KBM-7 (cell line): Measurements from ENCODE around the gene CHRNA4.
"Not testable (repeated sequence)": the region's sequence is repeated elsewhere in the genome, so short reads cannot be mapped to it uniquely, and the experiment has no call there.

Experiments
- DNase-seq: peaks from one replicate; pipeline ENCODE4 v3.0.0-alpha.2; 2015
- in situ Hi-C: fragments of 300-500 bp; cut with MboI; formaldehyde crosslinking; loops from 2 replicates; pipeline ENCODE4 v1.14.3; 2020; ENCODE audit warnings: low sequenced_read_pairs, low pct_unique_long_range_greater_than_20kb, mixed read lengths

CHRNA4 gene

DNA sequence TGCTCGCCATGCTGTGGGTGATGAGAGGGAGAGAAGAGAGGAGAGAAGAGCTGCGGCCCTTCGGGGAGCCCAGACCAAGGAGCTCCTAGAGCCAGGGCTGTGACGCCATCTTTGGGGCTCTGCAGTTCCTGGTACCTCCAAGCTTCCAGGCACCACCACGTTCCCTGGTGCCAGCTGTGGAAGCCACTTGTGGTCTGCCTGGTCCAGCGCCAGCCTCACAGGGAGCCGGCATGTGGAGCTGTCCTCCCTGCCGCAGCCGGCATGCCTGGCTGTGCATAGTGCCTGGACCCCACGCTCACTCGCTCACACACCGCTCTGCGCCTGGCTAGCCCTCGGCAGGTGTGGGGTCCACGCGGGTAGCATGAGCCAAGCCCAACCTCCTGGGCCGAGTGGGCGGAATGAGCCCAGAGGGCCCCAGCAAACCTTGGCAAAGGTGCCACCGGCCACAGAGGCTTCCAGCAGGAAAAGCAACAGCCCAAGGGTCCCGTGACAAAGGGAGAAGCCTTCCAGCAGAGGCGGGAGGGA, 19.3 kb upstream of the CHRNA4 start:
- in situ Hi-C loops = no loop called here

DNA sequence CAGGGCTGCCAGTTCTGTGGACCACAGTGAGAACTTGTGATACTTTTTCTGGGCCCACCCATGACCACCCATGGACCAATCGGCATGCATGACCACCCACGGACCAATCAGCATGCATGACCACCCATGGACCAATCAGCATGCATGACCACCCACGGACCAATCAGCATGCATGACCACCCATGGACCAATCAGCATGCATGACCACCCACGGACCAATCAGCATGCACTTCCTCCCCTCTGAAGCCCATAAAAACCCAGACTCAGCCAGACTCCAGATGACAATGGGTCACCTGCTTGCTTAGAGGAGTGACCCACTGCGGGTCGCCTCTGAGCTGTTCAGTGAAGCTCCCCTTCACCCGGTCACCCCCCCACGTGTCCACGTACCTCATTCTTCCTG, 18.7 kb upstream of the CHRNA4 start:
- DNase-seq, in situ Hi-C loops: not testable (repeated sequence)

More for the DNA sequence above, 19.3 kb upstream of the CHRNA4 start:
- no peak for DNase-seq

- in situ Hi-C loops = no loop called here
Measured at GRCh38 chr20:63379296-63379695, 18.1 kb upstream of the CHRNA4 start.

DNA sequence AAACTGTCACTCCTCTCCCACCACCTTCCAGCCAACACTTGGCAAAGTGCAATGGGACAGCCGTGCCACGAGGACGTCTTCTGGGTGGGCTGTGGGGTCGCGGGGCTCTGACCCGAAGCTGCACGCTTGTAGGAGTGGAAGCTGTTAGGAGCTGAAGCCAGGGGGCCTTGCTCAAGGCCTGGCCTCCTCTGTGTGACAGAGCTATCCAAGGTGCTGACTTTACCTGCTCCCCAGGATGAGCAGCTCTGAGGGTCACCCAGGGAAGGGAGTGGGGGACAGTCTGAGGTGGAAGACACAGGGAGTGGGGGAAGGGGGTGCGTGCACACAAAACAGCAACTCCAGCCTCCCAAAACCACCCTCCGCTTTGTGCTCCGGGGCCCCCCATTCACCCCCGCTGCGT, 17.5 kb upstream of the CHRNA4 start:
- DNase-seq = no peak
- in situ Hi-C loops = no loop called here

More at GRCh38 chr20:63379296-63379695, 18.1 kb upstream of the CHRNA4 start:
- DNase-seq = no peak

GRCh38 chr20:63377951-63378381, 16.8 kb upstream of the CHRNA4 start:
- no peak for DNase-seq
- in situ Hi-C loops = no loop called here

- in situ Hi-C loops = no loop called here
- no peak for DNase-seq
Measured at GRCh38 chr20:63377256-63377941, 16.2 kb upstream of the CHRNA4 start.

- in situ Hi-C loops = no loop called here
- no peak for DNase-seq
Measured at GRCh38 chr20:63376283-63377250, 15.4 kb upstream of the CHRNA4 start.

DNA sequence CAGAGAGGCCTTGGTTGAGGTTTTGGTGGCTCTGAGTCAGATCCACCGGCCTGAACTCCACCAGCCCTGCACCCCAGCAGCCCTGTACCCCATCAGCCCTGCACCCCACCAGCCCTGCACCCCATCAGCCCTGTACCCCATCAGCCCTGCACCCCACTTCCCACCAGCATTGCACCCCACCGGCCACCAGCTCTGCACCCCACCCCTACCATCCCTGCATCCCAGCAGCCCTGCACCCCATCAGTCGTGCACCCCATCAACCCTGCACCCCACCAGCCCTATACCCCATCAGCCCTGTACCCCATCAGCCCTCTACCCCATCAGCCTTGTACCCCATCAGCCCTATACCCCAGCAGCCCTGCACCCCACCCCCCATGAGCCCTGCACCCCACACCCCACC, 14.3 kb upstream of the CHRNA4 start:
- in situ Hi-C loops = no loop called here
- no peak for DNase-seq

- DNase-seq = no peak
- in situ Hi-C loops = no loop called here
Measured at GRCh38 chr20:63374504-63374903, 13.4 kb upstream of the CHRNA4 start.

- DNase-seq = no peak
- in situ Hi-C loops = no loop called here
Measured at GRCh38 chr20:63373996-63374395, 12.8 kb upstream of the CHRNA4 start.

- in situ Hi-C loops = no loop called here
- DNase-seq = no peak
Measured at GRCh38 chr20:63372971-63373885, 12.1 kb upstream of the CHRNA4 start.

GRCh38 chr20:63371291-63371865, 10.2 kb upstream of the CHRNA4 start:
- no peak for DNase-seq
- in situ Hi-C loops = no loop called here

DNA sequence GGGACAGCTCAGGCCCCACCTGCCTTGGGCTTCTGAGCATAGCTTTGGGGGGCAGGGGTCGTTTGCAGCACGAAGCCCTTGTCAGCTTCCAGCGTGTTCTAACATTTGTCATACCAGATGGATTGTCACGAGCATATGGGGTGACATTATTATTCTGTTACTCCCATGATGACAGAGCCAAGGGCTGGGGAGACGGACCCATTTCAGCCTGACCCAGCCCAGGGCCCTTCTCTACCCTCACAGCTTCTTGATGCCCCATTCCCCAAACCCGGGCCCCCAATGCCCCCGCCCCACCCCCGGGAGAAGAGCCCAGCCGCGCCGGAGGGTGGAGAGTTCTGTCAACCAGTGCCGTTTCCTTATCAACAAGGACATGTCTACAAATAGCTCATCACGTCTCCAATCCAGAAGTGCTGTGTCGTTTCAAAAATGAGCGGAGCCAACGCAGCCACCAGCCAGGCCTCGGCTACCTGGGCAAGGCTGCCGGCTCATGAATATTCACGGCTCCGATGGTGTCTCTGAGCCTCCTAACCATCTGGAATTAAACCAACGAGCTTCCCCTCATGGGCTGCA, 9.6 kb upstream of the CHRNA4 start:
- in situ Hi-C loops = no loop called here
- DNase-seq = no peak

DNA sequence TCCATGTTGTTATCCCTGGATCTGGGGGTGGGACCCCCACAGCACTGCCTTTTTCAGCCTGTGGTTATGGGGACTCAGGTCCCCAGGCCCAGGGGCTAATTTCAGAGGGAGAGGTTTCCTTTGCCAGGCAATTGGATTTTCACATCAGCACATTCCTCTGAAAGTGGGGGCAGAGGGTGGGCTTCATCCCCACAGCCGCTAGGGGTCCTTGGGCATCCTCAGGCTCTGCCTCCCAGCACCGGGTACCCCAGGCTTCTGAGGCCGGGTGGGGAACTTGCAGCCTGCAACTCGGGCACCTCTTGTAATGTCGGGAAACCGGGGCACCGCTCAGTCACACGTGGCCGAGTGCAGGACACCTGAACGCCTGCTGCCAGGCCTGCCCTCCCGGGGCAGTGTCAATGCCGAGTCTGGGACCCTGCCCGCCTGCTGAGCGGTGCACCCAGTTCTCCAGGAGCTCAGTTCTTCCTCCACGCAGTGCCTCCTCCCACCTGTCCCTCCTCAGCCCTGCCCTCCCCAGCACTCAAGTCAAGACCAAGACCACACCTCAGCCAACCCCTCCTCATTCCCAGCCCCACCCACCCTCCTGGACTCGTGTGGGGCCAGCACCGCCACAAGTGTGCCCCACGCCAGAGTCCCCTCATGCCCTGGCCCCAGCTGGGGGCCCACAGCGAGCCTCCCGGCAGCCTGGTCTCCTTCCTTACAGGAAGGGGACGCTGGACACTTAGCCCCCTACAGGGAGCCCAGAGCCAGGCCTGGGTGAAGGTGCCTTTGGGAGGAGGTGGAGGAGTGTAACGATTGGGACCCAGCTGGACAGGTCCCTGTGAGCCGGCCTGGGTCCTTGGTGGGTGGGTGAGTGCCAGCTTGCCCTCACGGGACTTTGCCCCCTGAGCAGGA, 8.8 kb upstream of the CHRNA4 start:
- in situ Hi-C loops = no loop called here
- DNase-seq = no peak

GRCh38 chr20:63369024-63369530, 7.9 kb upstream of the CHRNA4 start:
- no peak for DNase-seq
- in situ Hi-C loops = no loop called here

- DNase-seq = no peak
- in situ Hi-C loops = no loop called here
Measured at GRCh38 chr20:63368151-63368550, 7.0 kb upstream of the CHRNA4 start.

GRCh38 chr20:63367446-63368055, 6.4 kb upstream of the CHRNA4 start:
- in situ Hi-C loops = no loop called here
- no peak for DNase-seq
